MM.1S (cell line): ENCODE measurements around the gene LIPH.

Experiments
- EZH2 ChIP-seq: fragments of 300-600 bp; sonication (generic); optimal IDR thresholded peaks from 2 replicates; pipeline ENCODE3; 2017; ENCODE audit warnings: low read depth, mild to moderate bottlenecking, antibody characterized with exemption, low read length, mixed read lengths
- EZH2phosphoT487 ChIP-seq: fragments of 300-600 bp; sonication (generic); IDR thresholded peaks from 2 replicates; pipeline ENCODE4 v1.6.1; 2018; ENCODE audit warnings: antibody characterized with exemption, low read length
- TF ChIP-seq, protein P1 (sequence below): fragments of 300-600 bp; sonication (generic); IDR thresholded peaks from 2 replicates; pipeline ENCODE4 v1.5.1; 2016; ENCODE audit warnings: antibody characterized with exemption, low read length, mixed read lengths

DNA sequence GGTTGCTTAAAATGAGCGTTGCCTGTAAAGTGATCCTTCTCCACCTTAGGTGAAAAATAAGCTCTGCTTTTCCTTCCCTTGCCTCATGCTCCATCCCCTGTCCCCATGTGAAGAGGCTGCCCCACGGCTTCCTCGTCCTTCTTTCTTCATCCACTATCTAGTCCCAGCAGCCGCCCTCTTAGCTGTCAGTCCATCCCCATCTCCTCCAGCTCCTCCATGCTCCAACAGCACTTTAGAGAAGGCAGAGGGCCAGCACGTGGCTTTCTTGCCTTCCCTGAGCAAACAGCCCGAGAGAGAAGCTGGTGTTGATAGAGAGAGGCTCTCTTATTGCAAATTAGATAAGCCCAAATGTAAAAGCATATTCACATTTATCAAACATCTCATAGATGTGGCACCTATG is 44.5 kb downstream of the LIPH start:
- TF ChIP-seq, protein P1, sequence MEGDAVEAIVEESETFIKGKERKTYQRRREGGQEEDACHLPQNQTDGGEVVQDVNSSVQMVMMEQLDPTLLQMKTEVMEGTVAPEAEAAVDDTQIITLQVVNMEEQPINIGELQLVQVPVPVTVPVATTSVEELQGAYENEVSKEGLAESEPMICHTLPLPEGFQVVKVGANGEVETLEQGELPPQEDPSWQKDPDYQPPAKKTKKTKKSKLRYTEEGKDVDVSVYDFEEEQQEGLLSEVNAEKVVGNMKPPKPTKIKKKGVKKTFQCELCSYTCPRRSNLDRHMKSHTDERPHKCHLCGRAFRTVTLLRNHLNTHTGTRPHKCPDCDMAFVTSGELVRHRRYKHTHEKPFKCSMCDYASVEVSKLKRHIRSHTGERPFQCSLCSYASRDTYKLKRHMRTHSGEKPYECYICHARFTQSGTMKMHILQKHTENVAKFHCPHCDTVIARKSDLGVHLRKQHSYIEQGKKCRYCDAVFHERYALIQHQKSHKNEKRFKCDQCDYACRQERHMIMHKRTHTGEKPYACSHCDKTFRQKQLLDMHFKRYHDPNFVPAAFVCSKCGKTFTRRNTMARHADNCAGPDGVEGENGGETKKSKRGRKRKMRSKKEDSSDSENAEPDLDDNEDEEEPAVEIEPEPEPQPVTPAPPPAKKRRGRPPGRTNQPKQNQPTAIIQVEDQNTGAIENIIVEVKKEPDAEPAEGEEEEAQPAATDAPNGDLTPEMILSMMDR, result no peak
- TF ChIP-seq EZH2 (no peak), EZH2phosphoT487 (no peak)
